Measurements from ENCODE around the gene FITM1.

Gene FITM1

DNA sequence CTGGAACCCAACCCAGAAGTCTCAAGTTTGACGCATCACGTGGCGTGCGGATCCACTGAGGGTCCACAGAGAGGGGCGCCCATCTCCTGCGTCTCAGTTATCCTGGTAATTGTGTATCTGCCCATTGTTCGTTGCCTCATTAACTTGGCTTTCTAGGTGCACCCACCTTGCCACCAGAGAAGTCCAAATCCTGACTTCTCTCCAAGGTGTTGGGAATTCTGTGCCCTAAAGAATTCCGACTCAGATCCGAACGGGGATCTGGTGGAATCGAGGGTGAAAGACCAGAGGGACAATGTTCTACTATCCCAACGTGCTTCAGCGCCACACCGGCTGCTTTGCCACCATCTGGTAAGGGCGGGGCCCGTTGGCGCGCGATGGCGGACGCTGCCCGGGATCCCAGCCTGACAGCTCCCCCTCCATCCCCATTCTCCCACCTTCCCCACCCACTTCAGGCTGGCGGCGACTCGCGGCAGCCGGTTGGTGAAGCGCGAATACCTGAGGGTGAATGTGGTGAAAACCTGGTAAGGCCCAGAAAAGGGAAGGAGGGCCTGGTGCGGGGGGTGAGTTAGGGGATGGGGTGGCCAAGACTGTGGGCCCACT, 41.9 kb downstream of the FITM1 start (continued):
- TF ChIP-seq ZBTB48 (tag by site-specific recombination; IDR thresholded peaks at IDR 0.05): no peak
- no peak for TF ChIP-seq ZNF404 (tag by site-specific recombination; IDR thresholded peaks at IDR 0.05)
- TF ChIP-seq, protein P1, sequence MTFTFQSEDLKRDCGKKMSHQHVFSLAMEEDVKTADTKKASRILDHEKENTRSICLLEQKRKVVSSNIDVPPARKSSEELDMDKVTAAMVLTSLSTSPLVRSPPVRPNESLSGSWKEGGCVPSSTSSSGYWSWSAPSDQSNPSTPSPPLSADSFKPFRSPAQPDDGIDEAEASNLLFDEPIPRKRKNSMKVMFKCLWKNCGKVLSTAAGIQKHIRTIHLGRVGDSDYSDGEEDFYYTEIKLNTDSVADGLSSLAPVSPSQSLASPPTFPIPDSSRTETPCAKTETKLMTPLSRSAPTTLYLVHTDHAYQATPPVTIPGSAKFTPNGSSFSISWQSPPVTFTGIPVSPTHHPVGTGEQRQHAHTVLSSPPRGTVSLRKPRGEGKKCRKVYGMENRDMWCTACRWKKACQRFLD (tag by site-specific recombination; IDR thresholded peaks at IDR 0.05): no peak
- TF ChIP-seq ZNF544 (tag by site-specific recombination; IDR thresholded peaks at IDR 0.05): no peak
- TF ChIP-seq ZNF221 (tag by site-specific recombination; IDR thresholded peaks at IDR 0.05; ENCODE audit: borderline replicate concordance): no peak
- TF ChIP-seq HOXC10 (CRISPR knock-in tag; IDR thresholded peaks at IDR 0.05): no peak
- no peak for TF ChIP-seq SETDB1 (IDR thresholded peaks at IDR 0.05; ENCODE audit: insufficient read length, low read length)
- no peak for TF ChIP-seq ZSCAN16 (tag by site-specific recombination; IDR thresholded peaks at IDR 0.05)
- no peak for TF ChIP-seq ZNF266 (tag by site-specific recombination; IDR thresholded peaks at IDR 0.05; ENCODE audit: low read depth)
- TF ChIP-seq, protein P2, sequence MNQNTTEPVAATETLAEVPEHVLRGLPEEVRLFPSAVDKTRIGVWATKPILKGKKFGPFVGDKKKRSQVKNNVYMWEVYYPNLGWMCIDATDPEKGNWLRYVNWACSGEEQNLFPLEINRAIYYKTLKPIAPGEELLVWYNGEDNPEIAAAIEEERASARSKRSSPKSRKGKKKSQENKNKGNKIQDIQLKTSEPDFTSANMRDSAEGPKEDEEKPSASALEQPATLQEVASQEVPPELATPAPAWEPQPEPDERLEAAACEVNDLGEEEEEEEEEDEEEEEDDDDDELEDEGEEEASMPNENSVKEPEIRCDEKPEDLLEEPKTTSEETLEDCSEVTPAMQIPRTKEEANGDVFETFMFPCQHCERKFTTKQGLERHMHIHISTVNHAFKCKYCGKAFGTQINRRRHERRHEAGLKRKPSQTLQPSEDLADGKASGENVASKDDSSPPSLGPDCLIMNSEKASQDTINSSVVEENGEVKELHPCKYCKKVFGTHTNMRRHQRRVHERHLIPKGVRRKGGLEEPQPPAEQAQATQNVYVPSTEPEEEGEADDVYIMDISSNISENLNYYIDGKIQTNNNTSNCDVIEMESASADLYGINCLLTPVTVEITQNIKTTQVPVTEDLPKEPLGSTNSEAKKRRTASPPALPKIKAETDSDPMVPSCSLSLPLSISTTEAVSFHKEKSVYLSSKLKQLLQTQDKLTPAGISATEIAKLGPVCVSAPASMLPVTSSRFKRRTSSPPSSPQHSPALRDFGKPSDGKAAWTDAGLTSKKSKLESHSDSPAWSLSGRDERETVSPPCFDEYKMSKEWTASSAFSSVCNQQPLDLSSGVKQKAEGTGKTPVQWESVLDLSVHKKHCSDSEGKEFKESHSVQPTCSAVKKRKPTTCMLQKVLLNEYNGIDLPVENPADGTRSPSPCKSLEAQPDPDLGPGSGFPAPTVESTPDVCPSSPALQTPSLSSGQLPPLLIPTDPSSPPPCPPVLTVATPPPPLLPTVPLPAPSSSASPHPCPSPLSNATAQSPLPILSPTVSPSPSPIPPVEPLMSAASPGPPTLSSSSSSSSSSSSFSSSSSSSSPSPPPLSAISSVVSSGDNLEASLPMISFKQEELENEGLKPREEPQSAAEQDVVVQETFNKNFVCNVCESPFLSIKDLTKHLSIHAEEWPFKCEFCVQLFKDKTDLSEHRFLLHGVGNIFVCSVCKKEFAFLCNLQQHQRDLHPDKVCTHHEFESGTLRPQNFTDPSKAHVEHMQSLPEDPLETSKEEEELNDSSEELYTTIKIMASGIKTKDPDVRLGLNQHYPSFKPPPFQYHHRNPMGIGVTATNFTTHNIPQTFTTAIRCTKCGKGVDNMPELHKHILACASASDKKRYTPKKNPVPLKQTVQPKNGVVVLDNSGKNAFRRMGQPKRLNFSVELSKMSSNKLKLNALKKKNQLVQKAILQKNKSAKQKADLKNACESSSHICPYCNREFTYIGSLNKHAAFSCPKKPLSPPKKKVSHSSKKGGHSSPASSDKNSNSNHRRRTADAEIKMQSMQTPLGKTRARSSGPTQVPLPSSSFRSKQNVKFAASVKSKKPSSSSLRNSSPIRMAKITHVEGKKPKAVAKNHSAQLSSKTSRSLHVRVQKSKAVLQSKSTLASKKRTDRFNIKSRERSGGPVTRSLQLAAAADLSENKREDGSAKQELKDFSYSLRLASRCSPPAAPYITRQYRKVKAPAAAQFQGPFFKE (tag by site-specific recombination; IDR thresholded peaks at IDR 0.05; ENCODE audit: borderline replicate concordance): no peak
- no peak for TF ChIP-seq ZNF138 (tag by site-specific recombination; IDR thresholded peaks at IDR 0.05; ENCODE audit: borderline replicate concordance)

DNA sequence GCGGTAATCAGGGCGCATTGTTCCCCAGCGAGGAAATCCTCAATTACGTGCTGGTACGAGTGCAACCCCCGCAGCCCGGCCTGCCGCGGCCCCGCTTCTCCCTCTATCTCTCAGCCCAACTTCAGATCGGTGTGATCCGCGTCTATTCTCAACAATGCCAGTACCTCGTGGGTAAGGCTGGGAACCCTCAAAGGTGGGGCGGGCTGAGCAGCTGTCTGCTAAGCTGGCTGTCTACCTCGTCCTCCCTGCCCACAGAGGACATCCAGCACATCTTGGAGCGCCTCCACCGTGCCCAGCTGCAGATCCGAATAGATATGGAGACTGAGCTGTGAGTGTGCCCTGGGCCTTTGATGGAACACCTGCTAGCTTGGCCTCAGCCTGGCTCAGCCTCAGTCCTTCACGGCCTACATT, 42.4 kb downstream of the FITM1 start:
- CTCF ChIA-PET: no interaction called here
- Histone ChIP-seq H3K4me3 (ENCODE audit: low read depth, low read length) (no peak overlapping the region), H3K36me3 (ENCODE audit: control insufficient read depth in 2 of 2, insufficient read depth in 1 of 2, low read length in 2 of 2) (peaks cover 0 to 18% of the 10 kb centered on the region in 2 experiments; a peak in 2 of 3 replicates), H3K27ac (ENCODE audit: extremely low read depth, low read depth, low read length) (no peak overlapping the region), H3K4me1 (ENCODE audit: control insufficient read depth, insufficient read depth, low read length) (no peaks in the 10 kb centered on the region), H3K9me3 (ENCODE audit: control insufficient read depth, insufficient read depth, low read depth, low read length) (no peaks in the 10 kb centered on the region)
- POLR2A ChIA-PET: interaction anchor here (1.5 kb wide), 1 partner anchor 13 kb away, joined by 3 read pairs; no protein-coding TSS in a partner anchor
- no peak for TF ChIP-seq ZNF610 (tag by site-specific recombination; IDR thresholded peaks at IDR 0.05; ENCODE audit: borderline replicate concordance)
- TF ChIP-seq ZNF596 (tag by site-specific recombination; IDR thresholded peaks at IDR 0.05): no peak
- TF ChIP-seq ZNF324 (tag by site-specific recombination; IDR thresholded peaks at IDR 0.05): no peak
- no peak for TF ChIP-seq ZNF544 (tag by site-specific recombination; IDR thresholded peaks at IDR 0.05)
- TF ChIP-seq SP7 (tag by site-specific recombination; IDR thresholded peaks at IDR 0.05): no peak
- no peak for TF ChIP-seq ZNF221 (tag by site-specific recombination; IDR thresholded peaks at IDR 0.05; ENCODE audit: borderline replicate concordance)
- TF ChIP-seq ZNF529 (tag by site-specific recombination; IDR thresholded peaks at IDR 0.05; ENCODE audit: insufficient replicate concordance): no peak
- TF ChIP-seq ZNF132 (tag by site-specific recombination; IDR thresholded peaks at IDR 0.05; ENCODE audit: borderline replicate concordance): no peak
- no peak for TF ChIP-seq ZNF24 (tag by site-specific recombination; IDR thresholded peaks at IDR 0.05)
- TF ChIP-seq, protein P1 (tag by site-specific recombination; IDR thresholded peaks at IDR 0.05): no peak
- no peak for TF ChIP-seq ZNF146 (tag by site-specific recombination; IDR thresholded peaks at IDR 0.05)
- TF ChIP-seq, protein P3, sequence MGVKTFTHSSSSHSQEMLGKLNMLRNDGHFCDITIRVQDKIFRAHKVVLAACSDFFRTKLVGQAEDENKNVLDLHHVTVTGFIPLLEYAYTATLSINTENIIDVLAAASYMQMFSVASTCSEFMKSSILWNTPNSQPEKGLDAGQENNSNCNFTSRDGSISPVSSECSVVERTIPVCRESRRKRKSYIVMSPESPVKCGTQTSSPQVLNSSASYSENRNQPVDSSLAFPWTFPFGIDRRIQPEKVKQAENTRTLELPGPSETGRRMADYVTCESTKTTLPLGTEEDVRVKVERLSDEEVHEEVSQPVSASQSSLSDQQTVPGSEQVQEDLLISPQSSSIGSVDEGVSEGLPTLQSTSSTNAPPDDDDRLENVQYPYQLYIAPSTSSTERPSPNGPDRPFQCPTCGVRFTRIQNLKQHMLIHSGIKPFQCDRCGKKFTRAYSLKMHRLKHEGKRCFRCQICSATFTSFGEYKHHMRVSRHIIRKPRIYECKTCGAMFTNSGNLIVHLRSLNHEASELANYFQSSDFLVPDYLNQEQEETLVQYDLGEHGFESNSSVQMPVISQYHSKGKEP (tag by site-specific recombination; IDR thresholded peaks at IDR 0.05): no peak
- no peak for TF ChIP-seq ZNF302 (tag by site-specific recombination; IDR thresholded peaks at IDR 0.05; ENCODE audit: low read depth)
- TF ChIP-seq ZNF311 (tag by site-specific recombination; IDR thresholded peaks at IDR 0.05; ENCODE audit: borderline replicate concordance): no peak
- TF ChIP-seq TRIM28 (IDR thresholded peaks at IDR 0.05; ENCODE audit: borderline replicate concordance, low read length): no peak
- no peak for TF ChIP-seq ZNF423 (tag by site-specific recombination; IDR thresholded peaks at IDR 0.05)

Measured in HEK293 (cell line).